Activated T-cell treated with anti-CD3 and anti-CD28 coated beads for 1 hour (primary cell): ENCODE data around the gene C2CD4D.
A peak's percentile ranks its signal among the peaks of the same experiment; 100 is the strongest.

Experiments
- DNase-seq: peaks from one replicate; pipeline ENCODE4 v3.0.0-alpha.2; 2020; ENCODE audit warnings: low read depth

Gene C2CD4D

DNA sequence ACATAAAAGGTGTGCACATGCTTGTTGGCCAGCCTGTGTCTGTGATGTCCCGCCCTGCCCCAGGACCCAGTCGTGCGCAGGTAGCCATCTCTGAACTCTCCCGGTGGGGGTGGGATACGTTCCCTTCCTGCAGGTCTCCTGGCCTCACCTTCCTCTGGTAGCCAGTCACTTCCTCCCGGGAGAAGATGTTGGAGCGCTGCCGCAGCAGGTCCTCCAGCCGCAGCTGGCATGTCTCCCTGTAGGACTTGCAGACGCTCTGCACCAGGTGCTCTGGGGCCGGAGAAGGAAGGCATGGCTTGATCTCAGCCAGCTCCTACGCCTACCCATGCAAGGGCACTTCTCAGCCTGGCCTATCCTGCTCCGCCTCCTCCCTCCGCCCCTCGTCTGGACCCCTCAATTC is 25.2 kb downstream of the C2CD4D start:
- DNase-seq, result no peak

DNA sequence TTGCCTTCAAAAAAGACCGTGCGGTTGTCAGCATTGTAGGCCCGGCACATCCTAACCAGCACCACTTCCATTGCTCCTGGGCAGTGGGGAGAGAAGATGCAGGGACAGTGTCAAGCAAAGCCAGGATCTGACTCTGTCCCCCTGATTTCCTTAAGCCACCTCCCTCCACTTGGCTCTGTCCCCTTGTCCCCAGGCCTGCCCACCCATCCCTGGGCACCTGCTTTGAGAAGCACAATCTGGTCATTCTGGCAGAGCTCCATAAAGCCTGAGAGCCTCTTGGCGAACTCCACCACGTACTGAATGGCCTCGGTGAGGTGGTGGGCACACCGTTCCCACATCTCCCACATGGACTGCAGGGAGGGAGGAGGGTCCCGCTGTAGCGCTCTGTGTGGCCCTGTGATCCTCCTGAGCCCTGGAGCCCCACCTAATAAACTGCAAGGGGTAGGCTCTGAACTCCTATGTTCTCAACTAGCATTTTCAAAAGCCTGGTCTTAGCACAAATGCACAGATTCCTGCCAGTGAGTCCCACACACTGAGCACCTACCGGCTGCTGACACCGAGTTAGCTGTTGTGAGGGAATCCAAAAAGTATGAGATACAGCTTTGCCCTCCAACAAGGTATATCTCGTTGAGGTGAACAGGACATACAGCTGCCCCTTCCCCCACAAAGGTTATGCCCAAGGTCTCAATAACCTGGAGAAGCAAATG is 26.2 kb downstream of the C2CD4D start:
- DNase-seq, result no peak

DNA sequence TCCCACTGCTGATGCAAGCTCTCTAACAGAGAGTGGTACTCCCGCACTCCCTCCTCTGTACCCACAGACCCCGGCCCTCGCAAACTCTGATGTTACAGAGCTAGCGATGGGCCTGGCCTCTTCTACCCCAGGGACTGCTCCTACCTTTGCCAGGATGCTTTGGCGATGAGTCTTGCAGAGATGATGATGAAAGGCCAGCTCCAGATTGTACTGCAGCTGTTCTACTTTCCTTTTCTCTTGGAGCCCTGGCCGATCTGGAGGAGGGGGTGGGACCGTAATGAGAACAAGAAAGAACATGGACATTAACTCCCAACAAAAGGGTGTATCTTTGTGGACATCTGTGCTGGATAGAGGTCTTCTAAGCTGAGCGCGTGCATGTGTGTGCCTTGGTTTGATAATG is 28.4 kb downstream of the C2CD4D start:
- no peak for DNase-seq

DNA sequence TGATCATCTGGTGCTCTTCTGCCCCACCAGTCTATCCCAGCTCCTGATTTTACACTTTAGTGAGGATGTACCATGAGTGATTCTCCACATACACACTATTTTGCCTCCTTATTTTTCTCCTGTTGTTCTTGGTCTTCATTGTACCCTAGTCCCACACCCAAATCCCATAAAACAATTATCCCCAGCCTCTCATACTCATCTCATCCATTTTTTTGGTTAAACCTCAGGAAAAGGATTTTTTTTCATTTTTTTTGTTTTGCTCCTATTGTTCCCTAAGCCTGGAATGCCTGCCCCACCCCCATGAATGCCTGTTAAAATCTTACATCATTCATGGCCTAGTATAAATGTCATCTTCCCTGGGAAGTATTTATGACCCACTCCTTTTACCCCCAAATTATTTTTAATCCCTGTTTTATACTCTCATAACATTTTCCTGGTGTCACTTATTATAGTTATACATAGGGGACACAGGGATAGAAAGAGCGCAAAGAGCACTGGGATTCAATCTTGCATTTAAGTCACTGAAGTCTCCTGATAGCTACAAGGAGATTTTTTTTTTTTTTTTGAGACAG is 29.5 kb downstream of the C2CD4D start:
- no peak for DNase-seq

DNA sequence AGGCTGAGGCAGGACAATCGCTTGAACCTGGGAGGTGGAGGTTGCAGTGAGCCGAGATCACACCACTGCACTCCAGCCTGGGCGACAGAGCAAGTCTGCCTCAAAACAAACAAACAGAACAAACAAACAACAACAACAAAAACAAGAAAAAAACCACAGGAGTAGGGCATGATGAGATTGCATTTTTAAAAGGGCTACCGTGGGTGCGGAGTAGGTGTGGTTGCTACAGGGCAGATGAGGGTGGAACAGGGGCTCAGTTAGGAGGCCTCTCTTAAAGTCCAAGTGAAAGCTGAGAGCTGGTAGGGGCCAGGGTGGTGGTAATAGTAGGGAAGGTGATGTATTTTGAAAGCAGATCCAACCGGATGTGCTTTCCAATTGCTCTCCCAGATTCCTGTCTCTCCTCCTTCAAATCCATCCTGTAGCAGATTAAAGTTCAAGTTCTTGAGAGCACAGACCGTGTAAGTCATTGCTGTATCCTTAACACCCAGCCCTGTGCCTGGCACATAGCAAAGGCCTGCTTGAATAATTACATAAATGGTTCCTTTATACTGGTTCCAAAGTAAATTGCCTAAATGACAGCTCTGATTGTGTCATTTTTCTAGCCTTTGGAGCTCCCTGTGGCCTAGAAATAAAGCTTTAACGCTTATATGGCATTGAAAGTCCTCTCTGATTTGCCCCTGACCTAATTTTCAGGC is 30.2 kb downstream of the C2CD4D start:
- no peak for DNase-seq

DNA sequence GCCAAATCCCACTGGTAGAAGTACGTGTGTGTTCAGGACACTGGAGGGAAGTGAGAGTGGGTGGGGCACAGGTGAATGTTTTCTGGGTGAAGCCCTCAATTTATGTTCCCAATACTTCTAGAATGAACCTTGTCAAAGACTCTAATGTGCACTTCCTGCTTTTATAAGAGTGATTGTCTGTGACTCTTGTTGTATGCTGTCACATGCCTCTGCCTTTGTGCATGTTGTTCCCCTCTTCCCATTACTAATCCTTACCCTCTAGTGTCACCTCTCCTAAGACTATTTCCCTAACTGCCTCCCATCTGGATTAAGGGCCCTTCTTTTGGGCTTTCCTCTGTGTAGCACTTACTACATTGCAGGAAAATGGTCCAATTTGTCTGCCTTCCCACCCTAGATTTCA is 31.9 kb downstream of the C2CD4D start:
- DNase-seq, result no peak

DNA sequence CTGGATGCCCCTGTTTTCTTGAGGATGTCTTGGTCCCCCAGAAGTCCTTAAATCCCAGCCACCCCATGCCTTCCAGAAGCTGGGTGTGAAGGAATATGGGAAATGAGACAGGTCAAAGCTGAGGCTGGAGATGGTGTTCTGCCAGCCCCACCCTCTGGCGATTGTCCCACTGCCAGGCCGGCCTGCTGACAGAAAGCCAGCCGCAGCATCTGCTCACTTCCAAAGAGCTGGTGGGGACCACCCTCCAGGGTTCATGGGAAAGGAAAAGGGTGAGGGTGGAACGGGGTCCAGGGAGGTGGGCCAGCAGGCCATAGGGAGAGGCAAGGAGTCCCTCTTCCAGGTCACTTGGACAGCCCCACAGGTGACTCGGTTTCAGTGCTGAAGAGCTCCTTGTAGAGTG is 32.5 kb downstream of the C2CD4D start:
- no peak for DNase-seq

DNA sequence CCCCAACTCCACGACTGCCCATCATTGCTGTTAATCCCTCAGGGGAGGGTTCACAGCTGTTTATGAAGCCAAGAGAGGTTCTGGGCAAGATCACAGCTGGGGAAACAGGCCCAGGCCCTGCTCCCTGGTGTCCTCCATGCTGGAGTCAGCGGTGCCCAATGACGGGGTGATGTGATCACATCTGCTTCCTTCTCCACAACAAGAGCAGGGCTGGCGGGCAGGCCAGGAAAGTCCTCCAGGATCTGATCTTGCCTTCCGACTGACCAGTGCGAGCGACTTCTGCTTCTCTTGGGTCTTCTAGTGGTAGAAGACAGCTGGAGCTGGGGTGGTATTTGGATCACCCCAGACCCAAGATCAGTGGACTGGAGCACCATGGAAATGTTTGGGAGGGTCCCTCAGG is 33.5 kb downstream of the C2CD4D start:
- DNase-seq, result no peak

DNA sequence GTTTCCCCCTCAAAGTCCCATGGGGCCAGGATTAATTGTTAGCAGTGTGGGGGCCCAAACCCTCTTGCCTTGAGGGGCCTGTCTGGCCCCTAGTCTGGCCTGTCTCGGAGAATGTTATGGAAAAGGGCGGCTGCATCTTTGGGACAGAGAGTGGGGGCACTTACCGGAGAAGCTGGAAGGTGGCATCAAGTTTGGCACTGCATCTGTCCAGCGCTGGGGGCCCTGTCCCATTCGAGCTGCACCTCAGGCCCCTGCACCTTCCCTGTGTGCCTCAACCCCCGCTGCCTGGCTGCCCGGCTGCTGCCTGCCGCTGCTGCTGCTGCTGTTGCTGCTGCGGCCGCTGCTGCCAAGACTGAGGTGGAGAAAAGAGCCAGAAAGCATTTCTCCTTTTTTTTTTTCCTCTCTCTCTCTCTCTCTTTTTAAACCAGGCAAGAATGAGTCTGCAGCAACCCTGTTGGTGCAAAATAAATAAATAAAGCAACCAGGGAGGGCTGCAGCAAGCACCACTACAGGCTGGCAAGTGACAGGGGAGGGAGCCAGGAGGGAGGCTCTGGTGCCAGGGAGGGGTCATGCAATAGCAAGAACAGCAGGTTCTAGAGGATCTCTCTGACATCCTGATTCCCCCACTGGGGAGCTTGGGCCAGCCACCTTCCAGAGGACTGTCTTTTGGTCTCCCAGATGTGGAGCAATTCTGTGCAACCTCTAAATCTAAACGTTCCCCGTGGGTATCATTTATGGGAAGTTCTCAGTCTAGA is 34.4 kb downstream of the C2CD4D start, which contains the start of gene LINGO4:
LINGO4 (minus strand) TSS at position 354 of the 755 bp plus-strand sequence. CDS start 2,715 bp downstream, outside the sequence.
- no peak for DNase-seq

DNA sequence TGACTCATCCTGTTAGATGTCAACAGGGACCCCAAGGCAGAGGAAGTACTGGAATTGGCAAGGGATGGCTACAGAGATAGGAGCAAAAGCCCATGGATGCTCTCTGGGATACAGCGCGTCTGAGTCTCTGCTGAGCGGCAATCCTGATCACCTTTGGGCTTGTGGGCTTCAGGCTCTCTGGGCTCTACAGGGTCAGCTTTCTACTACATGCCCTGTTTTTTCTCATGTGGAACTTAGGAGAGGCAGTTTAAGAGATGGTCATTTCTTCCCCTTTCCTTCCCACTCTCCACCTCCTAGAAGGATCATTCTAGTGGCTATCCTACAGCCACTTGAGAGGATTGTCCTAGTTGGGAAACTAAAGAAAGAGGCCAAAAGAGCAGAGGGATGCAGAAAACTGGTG is 35.7 kb downstream of the C2CD4D start:
- no peak for DNase-seq

DNA sequence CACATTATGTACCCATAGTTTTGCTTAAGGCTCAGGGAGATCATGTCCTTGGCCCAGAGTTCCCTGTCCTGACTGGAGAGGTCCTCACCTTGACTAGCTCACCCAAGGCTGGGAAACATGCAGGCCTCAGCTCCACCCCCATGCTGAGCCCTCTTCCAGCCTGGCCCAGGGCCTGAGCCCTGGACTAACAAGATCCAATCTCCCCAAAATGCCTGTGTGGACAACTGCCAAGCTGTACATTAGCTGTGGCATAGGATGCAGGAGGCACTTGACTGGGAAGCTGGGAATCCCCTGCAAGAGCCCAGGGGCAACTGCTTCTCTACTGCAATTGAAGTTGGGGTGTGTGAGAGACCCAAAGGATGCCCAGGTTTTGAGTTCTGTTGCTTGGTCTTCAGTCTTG is 36.5 kb downstream of the C2CD4D start:
- no peak for DNase-seq

DNA sequence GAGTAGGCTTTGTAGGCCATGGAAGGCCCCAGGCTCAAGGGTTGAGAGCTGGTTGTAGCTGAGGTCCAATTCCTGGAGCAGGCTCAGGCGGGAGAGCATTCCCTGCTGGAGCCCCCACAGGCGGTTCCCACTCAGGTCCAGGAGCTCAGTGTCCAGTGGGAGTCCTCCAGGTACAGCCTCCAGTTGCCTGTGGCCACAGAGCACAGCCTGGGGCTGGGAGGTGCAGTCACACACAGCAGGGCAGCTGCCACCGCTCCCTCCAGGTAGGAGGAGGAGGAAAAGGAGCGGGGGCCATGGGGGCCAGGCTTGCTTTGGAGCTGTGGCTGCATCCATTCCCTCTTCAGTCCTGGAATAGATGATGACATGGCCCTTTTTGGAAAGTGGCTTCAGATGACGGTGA is 37.2 kb downstream of the C2CD4D start:
- no peak for DNase-seq

DNA sequence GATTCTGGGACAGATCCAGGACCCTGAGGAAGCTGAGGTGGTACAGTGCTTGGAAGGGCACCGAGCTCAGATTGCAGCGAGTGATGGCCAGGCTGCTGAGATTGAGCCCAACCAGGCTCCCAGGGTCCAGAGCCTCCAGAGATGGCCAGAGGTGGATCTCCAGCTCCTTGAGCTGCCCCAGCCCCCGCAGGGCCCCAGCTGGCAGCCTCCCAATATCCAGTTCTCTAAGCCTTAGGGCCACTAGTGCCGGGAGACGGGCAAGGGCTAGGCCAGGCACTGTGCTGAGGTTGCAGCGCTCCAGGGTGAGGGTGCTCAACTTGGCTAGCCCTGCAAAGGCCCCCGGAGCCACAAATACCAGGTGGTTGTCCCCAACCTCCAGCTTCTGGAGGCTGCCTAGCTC is 37.8 kb downstream of the C2CD4D start:
- DNase-seq, result no peak

DNA sequence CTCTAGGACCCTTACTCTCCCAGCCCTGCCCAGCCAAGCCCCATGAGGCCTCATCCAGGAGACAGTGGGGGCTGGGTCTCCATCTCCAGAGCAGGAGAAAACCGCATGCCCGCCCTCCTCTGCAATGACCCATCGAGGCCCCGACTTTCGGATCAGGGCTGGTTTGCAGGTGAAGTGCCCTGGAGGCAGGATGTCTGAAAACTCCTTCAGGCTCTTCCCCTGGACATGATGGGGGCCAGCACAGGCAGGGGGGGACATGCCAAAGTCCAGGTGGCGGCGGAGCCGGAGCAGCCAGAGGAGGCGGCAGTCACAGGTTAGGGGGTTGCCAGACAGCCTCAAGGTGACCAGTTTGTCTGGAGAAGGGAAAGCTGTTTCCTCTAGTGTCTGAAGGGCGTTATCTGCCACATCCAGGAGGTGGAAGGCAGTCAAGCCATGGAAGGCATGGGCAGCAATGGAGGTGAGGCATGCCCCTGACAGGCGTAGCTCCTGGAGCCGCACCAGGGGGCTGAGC is 38.3 kb downstream of the C2CD4D start:
- no peak for DNase-seq

DNA sequence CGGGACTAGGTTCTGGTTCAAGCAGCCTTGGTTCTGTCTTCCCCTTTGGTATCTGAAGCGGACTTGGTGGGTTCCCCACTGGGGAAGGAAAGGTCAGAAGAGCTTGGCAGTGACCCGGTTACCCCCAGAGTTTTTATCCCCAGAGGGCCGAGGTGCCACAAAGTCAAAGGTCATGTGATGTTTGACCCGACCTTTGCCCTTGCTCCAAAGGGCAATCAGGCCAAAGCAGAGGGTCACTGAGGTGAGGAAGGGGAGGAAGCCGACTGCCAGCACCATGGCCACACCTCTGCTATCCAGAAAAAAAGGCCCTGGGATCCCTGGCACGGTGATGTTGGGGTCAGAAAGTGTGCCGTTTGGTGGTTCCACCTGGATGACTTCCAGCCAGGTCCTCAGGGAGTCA is 38.8 kb downstream of the C2CD4D start:
- DNase-seq, result no peak

DNA sequence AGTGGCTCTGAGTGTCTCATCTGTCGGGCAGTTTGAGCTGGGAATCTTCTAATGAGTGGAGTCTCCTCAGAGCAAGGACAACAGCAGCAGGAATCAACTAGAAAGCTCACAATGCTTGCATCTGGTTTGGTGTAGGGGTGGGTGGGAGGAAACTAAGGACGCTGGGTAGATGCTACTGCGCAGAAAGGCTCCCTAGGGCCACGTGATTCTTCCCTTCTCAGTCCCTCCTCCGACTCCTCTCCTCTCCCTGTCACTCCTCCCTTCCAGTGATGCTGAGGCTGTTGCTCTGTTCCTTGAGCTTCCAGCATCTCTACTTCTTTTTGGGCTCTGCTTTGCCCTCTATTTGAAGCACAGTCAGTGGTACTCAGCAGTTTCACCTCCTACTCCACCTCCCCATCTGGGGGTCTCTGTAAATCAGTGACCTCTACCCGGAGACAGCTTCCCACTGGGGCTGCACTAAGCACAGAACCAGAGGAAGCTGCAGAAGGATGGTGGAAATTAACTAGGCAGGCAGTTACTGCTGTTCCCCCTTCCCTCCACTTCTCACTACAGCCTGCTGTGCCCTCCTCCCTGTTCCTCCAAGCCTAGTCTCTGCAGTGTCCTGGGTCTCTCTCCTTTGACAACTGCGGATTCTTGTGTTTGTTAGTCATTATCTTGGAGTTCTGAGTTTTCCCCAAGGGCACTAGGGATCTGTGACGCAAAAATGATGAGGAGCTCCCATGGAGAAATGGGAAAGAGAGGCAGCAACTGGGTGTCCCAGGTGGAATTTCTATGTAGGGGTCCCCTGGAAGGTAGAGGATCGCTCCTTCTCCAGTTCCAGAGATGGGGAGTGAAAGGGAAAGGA is 40.2 kb downstream of the C2CD4D start:
- DNase-seq, result no peak

DNA sequence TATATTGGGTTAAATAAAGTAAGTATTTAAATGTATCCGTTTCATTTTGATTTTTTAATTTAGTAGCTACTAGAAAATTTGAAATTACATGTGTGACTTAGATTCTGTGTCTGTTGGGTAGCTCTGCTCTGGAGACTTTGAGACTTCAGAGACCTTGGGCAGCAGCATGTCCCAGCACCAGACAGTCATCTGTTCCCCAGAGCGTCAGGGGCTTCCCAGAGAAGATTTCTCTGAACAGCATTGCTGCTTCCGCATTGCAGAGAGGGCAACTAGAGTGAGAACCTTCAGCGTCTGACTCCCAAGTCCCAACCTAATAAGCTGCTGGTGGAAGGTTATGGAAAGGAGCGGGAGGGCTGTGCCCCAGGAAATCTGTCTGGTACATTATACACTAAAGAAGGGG is 41.0 kb downstream of the C2CD4D start:
- DNase-seq, result no peak

DNA sequence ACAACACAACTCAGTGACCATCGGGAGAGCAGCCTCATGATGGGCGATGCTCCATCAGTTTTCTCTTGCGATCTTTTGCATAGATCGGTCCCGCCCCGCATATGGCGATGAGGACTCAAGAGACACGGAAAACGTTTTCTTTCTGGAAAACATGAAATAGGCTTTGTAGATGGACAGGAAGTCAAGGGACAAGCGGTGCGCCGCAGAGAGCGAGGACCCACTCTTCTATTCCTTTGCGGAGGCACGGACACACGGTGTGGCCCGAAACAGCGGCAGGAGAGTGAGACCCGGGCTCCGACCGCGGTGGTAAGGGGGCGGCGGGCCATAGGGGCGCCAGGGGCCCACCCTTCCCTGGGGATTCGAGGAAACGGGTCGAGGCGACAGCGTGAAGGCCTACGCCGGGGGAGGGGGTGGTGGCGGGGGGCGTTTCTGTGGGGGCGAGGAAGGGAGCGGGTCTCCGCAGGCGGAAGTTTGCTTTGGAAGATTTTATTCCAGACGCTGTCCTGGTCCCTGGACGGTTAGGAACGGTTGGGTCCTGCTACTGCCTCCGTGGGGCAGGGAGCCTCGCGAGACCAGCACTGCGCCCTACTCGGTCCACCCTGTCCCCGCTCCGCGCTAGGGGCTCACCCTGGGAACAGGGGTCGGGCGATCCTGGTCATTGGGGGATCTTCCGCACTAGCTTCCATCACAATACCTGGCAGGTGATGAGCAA is 48.5 kb downstream of the C2CD4D start:
- DNase-seq, result no peak

DNA sequence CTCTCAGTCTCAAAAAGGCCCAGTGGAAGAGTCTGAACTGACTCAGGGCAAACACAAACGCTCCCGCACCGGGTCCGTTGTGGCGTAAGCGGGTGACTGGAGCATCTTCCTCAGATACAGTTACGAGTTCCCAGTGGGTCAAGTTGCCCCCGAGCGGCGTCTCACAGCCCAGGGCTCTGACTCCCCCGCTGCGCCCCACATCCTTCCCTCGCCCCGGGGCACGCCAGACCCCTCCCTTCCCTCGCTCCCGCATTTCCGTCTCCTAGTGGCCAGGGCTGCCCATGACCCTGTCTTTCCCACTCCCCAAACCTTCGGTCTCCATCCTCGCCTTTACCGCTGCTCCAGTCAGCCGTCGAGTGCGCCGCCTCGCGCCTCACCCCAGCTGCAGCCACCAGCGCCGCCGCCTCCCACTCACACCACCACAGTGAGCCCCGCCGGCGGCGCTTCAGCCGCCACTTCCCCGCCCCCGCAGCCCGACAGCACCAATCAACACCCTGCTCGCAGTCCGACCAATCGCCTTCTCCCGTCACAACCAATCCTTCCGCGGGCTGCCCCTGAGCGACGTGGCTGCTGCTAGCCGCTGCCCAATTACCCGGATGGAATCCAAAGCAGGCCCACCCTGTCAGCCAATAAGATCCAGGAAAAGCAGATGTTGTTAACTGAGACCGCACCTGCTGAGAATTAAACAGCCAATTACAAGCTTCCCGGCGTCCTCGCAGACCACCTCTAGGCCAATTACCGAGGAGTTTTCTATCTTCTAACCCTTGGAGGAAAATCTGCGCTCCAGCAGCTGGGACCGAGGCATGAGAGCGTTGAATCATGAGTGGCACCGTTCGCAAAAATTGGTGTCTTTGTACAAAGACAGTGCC is 49.3 kb downstream of the C2CD4D start, which contains the start of gene TDRKH:
TDRKH (minus strand) TSS at position 430 of the 869 bp plus-strand sequence. CDS start 7,478 bp downstream, outside the sequence.
- peak; percentile 97 for DNase-seq
